NT2/D1 (cell line): ENCODE results near the gene PIK3C2G.

Experiments
- SUZ12 ChIP-seq: IDR thresholded peaks from 2 replicates; pipeline ENCODE4 v1.6.1; 2011; ENCODE audit not compliant: insufficient read length, insufficient read depth; ENCODE audit errors: extremely low read depth
- ZNF274 ChIP-seq: IDR thresholded peaks from 2 replicates; pipeline ENCODE4 v1.6.1; 2011; ENCODE audit warnings: mild to moderate bottlenecking, low read depth, low read length

- TF ChIP-seq ZNF274: no peak
- TF ChIP-seq SUZ12: no peak
Observed at GRCh38 chr12:18313306-18313705, 52.0 kb downstream of the PIK3C2G start.
